Measurements from ENCODE around the gene IGF2.

IGF2 gene

DNA sequence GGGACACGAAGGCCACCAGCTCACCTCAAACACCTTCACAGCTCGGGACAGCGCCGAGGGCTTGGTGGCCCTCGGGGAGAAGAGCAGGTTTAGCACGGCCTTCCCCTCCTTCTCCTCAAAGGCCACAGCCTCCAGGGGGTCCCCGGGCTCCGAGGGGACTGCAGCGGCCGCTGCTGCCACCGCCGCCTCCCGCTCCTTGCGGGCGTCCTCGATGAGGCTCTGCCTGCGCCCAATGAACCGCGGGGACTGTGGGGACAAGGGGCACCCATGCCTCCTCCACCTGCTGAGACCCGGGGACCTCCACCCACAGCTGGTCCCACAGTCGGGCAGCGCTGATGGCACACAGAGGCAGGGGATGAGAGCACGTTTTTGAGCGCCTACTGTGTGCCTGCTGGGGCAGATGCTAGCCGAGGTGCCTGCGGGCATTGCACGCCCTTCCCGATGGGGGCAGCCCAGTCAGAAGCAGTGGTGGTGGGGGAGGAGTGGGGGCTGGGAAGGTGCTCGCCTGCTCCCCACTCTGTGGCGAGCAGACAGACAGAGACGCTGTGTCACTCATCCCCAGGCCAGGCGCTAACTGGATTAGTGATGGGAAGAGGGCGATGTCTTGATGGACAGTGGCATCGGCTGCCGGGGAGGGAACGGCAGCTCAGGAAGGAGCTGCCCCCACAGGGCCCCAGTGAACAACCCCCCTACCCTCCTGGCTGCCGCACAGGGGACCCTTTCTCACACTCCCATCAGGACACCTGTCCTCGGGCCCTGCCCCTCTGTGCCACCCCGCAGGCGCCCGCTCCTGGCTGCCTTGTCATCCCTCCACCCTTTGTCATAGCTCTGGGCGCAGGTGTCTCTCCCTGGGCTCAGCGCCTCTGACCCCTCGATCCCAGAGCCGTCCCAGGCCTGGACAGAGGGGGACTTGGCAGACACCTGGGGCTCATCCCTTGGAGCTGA, 30.7 kb upstream of the IGF2 start:
- H3K36me3 ChIP-seq (ENCODE audit: insufficient read depth, insufficient read length, low read length): no peaks in the 10 kb centered on the region
- no peaks in the 10 kb centered on the region for H3K27me3 ChIP-seq (ENCODE audit: insufficient read depth, insufficient read length)
- TF ChIP-seq SUZ12 (IDR thresholded peaks at IDR 0.05; ENCODE audit: extremely low read depth, insufficient read depth, insufficient read length) (no peak), YY1 (IDR thresholded peaks at IDR 0.05; ENCODE audit: insufficient read depth, insufficient read length) (no peak), ZNF274 (IDR thresholded peaks at IDR 0.05; ENCODE audit: low read depth, low read length) (no peak)
- no peaks in the 10 kb centered on the region for H3K9me3 ChIP-seq (ENCODE audit: insufficient read depth, low read length)
- no peak for DNase-seq (ENCODE audit: low read depth, low spot score)
- H3K4me3 ChIP-seq (ENCODE audit: insufficient read length, low read depth): no peak overlapping the region
- H3K4me1 ChIP-seq (ENCODE audit: insufficient read depth, insufficient read length): peaks cover 45% of the 10 kb centered on the region
- no peak overlapping the region for H3K9ac ChIP-seq (ENCODE audit: insufficient read length, low read depth)

DNA sequence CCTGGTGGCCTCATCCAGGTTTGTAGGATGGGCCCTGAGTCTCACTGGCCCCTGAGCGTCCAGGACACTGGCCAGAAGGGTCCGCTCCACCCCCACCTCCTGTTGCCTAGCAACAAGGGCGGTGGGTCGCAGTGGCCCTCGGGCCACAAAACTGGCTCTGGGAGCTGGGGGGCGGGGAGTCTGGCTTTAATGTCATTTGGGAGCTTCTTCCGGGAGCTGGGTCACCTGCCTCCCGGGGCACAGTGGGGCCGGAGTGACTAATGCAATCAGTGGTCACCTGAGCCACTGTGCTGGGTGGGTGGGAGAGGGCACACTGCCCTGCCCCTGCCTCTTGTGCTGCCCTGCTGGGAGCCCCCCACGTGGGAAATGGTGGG, 29.8 kb upstream of the IGF2 start:
- H3K27me3 ChIP-seq (ENCODE audit: insufficient read depth, insufficient read length): no peaks in the 10 kb centered on the region
- DNase-seq (ENCODE audit: low read depth, low spot score): no peak

GRCh38 chr11:2168286-2169004, 29.3 kb upstream of the IGF2 start:
- no peak for DNase-seq (ENCODE audit: low read depth, low spot score)
- Histone ChIP-seq H3K36me3 (ENCODE audit: insufficient read depth, insufficient read length, low read length) (no peaks in the 10 kb centered on the region), H3K4me1 (ENCODE audit: insufficient read depth, insufficient read length) (peaks cover 42% of the 10 kb centered on the region), H3K27me3 (ENCODE audit: insufficient read depth, insufficient read length) (no peaks in the 10 kb centered on the region), H3K4me3 (ENCODE audit: insufficient read length, low read depth) (no peak overlapping the region), H3K9me3 (ENCODE audit: insufficient read depth, low read length) (no peaks in the 10 kb centered on the region), H3K9ac (ENCODE audit: insufficient read length, low read depth) (no peak overlapping the region)
- TF ChIP-seq YY1 (IDR thresholded peaks at IDR 0.05; ENCODE audit: insufficient read depth, insufficient read length) (no peak), SUZ12 (IDR thresholded peaks at IDR 0.05; ENCODE audit: extremely low read depth, insufficient read depth, insufficient read length) (no peak), ZNF274 (IDR thresholded peaks at IDR 0.05; ENCODE audit: low read depth, low read length) (no peak)

More for the DNA sequence above, 29.8 kb upstream of the IGF2 start:
- Histone ChIP-seq H3K4me3 (ENCODE audit: insufficient read length, low read depth) (no peak overlapping the region), H3K4me1 (ENCODE audit: insufficient read depth, insufficient read length) (peaks cover 45% of the 10 kb centered on the region), H3K36me3 (ENCODE audit: insufficient read depth, insufficient read length, low read length) (no peaks in the 10 kb centered on the region), H3K9me3 (ENCODE audit: insufficient read depth, low read length) (no peaks in the 10 kb centered on the region), H3K9ac (ENCODE audit: insufficient read length, low read depth) (peak overlapping the region; percentile 42)
- TF ChIP-seq YY1 (IDR thresholded peaks at IDR 0.05; ENCODE audit: insufficient read depth, insufficient read length): no peak
- TF ChIP-seq ZNF274 (IDR thresholded peaks at IDR 0.05; ENCODE audit: low read depth, low read length): no peak
- TF ChIP-seq SUZ12 (IDR thresholded peaks at IDR 0.05; ENCODE audit: extremely low read depth, insufficient read depth, insufficient read length): no peak

DNA sequence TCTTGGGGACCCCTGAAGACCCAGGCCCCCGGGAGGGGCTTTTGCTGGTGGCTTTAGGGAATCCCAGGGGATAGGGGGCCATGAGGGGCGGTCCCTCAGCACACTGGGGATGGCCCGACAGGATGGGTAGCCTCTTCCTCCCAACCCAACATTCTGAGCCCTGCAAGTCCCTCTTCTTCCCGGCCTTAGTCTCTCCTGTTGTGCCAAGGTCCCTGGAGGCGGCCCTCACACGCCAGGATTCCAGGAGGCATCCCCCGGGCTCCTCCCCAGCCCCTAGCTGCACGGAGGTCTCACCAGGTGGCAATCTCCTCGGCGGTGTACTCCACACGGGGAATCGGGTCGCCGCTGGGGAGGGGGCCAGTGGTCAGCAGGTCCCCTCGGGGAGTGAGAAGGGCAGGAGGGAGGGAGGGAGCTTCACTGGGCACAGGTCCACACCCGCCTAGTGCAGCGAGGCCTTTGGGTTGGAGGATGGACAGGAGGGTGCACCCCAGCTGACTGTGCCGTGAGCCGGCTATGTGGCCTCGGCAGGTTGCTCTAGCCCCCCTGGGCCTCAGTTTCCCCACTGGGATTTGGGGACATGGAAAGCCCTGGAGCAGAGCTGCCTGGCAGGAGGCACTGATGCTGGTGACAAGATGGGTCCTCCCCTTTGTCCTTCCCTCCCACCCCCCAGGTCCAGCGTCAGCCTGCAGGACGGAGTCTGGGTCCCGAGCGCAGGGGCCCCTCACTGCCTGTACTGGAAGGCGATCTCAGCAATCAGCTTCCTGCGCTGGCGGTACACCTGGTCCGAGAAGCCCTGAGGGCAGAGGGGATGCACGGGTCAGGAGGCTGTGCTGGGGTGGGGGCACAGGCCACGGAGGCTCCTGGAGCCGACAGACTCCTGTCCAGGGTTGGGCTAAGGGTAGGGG, 28.2 kb upstream of the IGF2 start:
- H3K9me3 ChIP-seq (ENCODE audit: insufficient read depth, low read length): no peaks in the 10 kb centered on the region
- no peak for DNase-seq (ENCODE audit: low read depth, low spot score)
- no peaks in the 10 kb centered on the region for H3K27me3 ChIP-seq (ENCODE audit: insufficient read depth, insufficient read length)
- H3K4me3 ChIP-seq (ENCODE audit: insufficient read length, low read depth): no peak overlapping the region
- TF ChIP-seq ZNF274 (IDR thresholded peaks at IDR 0.05; ENCODE audit: low read depth, low read length) (no peak), SUZ12 (IDR thresholded peaks at IDR 0.05; ENCODE audit: extremely low read depth, insufficient read depth, insufficient read length) (no peak), YY1 (IDR thresholded peaks at IDR 0.05; ENCODE audit: insufficient read depth, insufficient read length) (no peak)
- no peaks in the 10 kb centered on the region for H3K36me3 ChIP-seq (ENCODE audit: insufficient read depth, insufficient read length, low read length)
- H3K4me1 ChIP-seq (ENCODE audit: insufficient read depth, insufficient read length): peaks cover 40% of the 10 kb centered on the region
- no peak overlapping the region for H3K9ac ChIP-seq (ENCODE audit: insufficient read length, low read depth)

DNA sequence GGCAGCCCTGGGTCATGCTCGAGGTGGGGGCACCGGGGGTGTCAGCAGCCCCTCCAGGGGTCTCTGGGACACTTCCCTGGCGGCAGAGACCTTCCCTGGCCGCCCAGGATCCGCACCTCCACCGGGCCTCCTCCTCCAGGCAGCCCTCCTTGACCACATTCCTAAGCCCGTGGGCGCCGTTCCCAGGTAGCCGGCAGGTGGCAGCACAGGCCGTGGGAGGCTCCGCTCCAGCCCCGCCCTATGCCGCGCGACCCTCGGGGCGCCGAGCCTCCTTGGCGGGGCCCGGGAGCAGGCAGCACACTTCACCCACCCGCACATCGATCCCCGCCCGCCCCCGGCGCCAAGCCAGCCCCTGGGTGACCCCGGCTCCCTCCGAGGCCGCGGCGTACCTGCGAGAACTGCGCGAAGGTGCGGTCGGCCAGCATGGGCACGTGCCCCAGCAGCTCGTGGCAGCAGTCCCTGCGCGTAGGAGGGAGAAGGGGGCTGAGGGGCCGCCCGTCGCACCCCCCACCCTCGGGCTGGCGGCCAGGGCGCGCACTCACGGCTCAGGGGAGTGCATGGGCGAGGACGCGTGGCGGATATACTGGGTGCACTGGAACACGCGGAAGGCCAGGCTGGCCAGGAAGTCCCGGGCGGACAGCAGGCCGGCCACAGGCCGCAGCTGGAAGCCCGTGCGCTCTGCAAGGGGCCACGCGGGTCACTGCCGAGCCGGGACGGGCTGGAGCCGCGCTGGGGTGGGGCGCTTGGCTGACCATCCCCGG, 27.1 kb upstream of the IGF2 start:
- H3K36me3 ChIP-seq (ENCODE audit: insufficient read depth, insufficient read length, low read length): no peaks in the 10 kb centered on the region
- no peak for DNase-seq (ENCODE audit: low read depth, low spot score)
- no peak for TF ChIP-seq ZNF274 (IDR thresholded peaks at IDR 0.05; ENCODE audit: low read depth, low read length)
- no peak for TF ChIP-seq SUZ12 (IDR thresholded peaks at IDR 0.05; ENCODE audit: extremely low read depth, insufficient read depth, insufficient read length)
- TF ChIP-seq YY1 (IDR thresholded peaks at IDR 0.05; ENCODE audit: insufficient read depth, insufficient read length): no peak
- no peak overlapping the region for H3K4me3 ChIP-seq (ENCODE audit: insufficient read length, low read depth)
- no peak overlapping the region for H3K9ac ChIP-seq (ENCODE audit: insufficient read length, low read depth)
- no peaks in the 10 kb centered on the region for H3K27me3 ChIP-seq (ENCODE audit: insufficient read depth, insufficient read length)
- H3K9me3 ChIP-seq (ENCODE audit: insufficient read depth, low read length): no peaks in the 10 kb centered on the region
- H3K4me1 ChIP-seq (ENCODE audit: insufficient read depth, insufficient read length): peaks cover 34% of the 10 kb centered on the region

DNA sequence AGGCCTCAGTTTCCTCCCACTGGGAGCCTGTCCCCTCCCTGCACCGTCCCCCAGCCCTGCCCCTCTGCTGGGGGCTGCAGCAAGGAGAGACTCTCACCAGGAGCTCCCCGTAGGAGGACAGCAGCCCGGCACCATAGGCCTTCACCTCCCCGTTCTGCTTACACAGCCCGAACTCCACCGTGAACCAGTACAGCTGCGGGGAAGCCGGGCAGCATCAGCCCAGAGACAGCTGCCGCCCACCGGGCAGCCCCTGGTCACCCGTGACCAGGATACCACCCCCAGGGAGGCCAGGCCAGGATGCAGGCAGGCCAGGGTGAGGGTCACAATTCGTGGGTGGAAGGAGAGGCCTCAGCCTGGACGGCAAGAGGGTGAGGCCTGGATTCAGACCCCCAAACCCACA, 26.4 kb upstream of the IGF2 start:
- Histone ChIP-seq H3K9ac (ENCODE audit: insufficient read length, low read depth) (no peak overlapping the region), H3K36me3 (ENCODE audit: insufficient read depth, insufficient read length, low read length) (no peaks in the 10 kb centered on the region), H3K4me1 (ENCODE audit: insufficient read depth, insufficient read length) (peaks cover 30% of the 10 kb centered on the region), H3K27me3 (ENCODE audit: insufficient read depth, insufficient read length) (no peaks in the 10 kb centered on the region), H3K4me3 (ENCODE audit: insufficient read length, low read depth) (no peak overlapping the region), H3K9me3 (ENCODE audit: insufficient read depth, low read length) (no peaks in the 10 kb centered on the region)
- TF ChIP-seq ZNF274 (IDR thresholded peaks at IDR 0.05; ENCODE audit: low read depth, low read length): no peak
- TF ChIP-seq YY1 (IDR thresholded peaks at IDR 0.05; ENCODE audit: insufficient read depth, insufficient read length): no peak
- TF ChIP-seq SUZ12 (IDR thresholded peaks at IDR 0.05; ENCODE audit: extremely low read depth, insufficient read depth, insufficient read length): no peak
- no peak for DNase-seq (ENCODE audit: low read depth, low spot score)
